A549 (cell line): ENCODE results near the gene CD22. TPM values are rescaled to one million over a fixed set of nuclear protein-coding genes. Genes with fewer than 3 reads are reported as not detected.

ENCODE experiments used
- ATAC-seq, 2 experiments: fragments of 200-7000 bp in 1 of 2; fragments of >200 bp in 1 of 2; cut with Nextera tagmentation in 1 of 2; cut with Tn5 transposase in 1 of 2; 3 replicates each; pipeline versions ENCODE4 v1.8.0 to v1.9.1; 2018 to 2020; ENCODE audit warnings: mild to moderate bottlenecking in 1 of 2, moderate library complexity in 1 of 2
- CTCF ChIA-PET: fragments of 300-600 bp; sonication (Branson Sonifier 250); formaldehyde crosslinking; extraction: SDS; loops from one replicate; lab custom pipeline; 2021; ENCODE audit warnings: antibody characterized with exemption, inconsistent platforms; lab: Yijun Ruan, JAX
- POLR2A ChIA-PET: fragments of 350-600 bp; formaldehyde crosslinking; extraction: SDS; loops from one replicate; lab custom pipeline; 2021; ENCODE audit warnings: antibody characterized with exemption, inconsistent platforms; lab: Yijun Ruan, JAX
- DNase-seq, 2 experiments: peaks; one replicate each; pipeline versions ENCODE4 v3.0.0 to v3.0.0-alpha.2; 2011 to 2016; ENCODE audit warnings: low read depth in 1 of 2, low spot score in 1 of 2
- FAIRE-seq: peaks from 2 replicates; lab custom pipeline; 2011; peaks lifted over from hg19 to GRCh38; lab: Jason Lieb, UNC
- H3K27ac ChIP-seq, 2 experiments: fragments of >200 bp; sonication (Bioruptor Twin); formaldehyde crosslinking; 3 replicates each; pipeline ENCODE4 v1.5.1; 2016 to 2017
- H3K4me1 ChIP-seq: fragments of >200 bp; sonication (Bioruptor Twin); formaldehyde crosslinking; 3 replicates; pipeline ENCODE4 v1.6.1; 2016
- H3K4me2 ChIP-seq: fragments of >200 bp; sonication (Bioruptor Twin); formaldehyde crosslinking; 3 replicates; pipeline ENCODE4 v1.6.1; 2016
- H3K4me3 ChIP-seq: fragments of >200 bp; sonication (Bioruptor Twin); formaldehyde crosslinking; 3 replicates; pipeline ENCODE4 v1.5.1; 2016
- H3K9me3 ChIP-seq: fragments of >200 bp; sonication (Bioruptor Twin); formaldehyde crosslinking; 3 replicates; pipeline ENCODE4 v1.6.1; 2016
- CBX2 ChIP-seq: fragments of 200-600 bp; sonication (generic); IDR thresholded peaks from 2 replicates; pipeline ENCODE4 v1.6.1; 2016; ENCODE audit warnings: low read depth, mild to moderate bottlenecking, borderline replicate concordance
- CBX8 ChIP-seq: fragments of 200-600 bp; sonication (generic); IDR thresholded peaks from 2 replicates; pipeline ENCODE4 v1.6.1; 2016
- FOSB ChIP-seq: fragments of 250-450 bp; sonication (Bioruptor Pico); IDR thresholded peaks from 2 replicates; pipeline ENCODE4 v1.5.0; 2020; ENCODE audit warnings: mild to moderate bottlenecking, moderate library complexity
- FOSL2 ChIP-seq, 2 experiments: fragments of 450-650 bp in 1 of 2; fragments of >200 bp in 1 of 2; sonication (Bioruptor Twin) in 1 of 2; formaldehyde crosslinking; IDR thresholded peaks; 2 replicates each; pipeline versions ENCODE4 v1.5.0 to v1.6.1; 2016 to 2020; ENCODE audit warnings: mild to moderate bottlenecking in 1 of 2, moderate library complexity in 1 of 2
- GATA3 ChIP-seq: IDR thresholded peaks from 2 replicates; pipeline ENCODE4 v1.6.1; 2012; ENCODE audit warnings: borderline replicate concordance
- HOXA7 ChIP-seq: fragments of 250-450 bp; sonication (Bioruptor Pico); IDR thresholded peaks from 2 replicates; pipeline ENCODE4 v1.5.0; 2020; ENCODE audit warnings: mild to moderate bottlenecking, moderate library complexity
- JUN ChIP-seq, 2 experiments: fragments of >200 bp; sonication (Bioruptor Twin); formaldehyde crosslinking; IDR thresholded peaks; 2 replicates in 1 of 2; 3 replicates in 1 of 2; pipeline ENCODE4 v1.6.1; 2016 to 2017
- JUNB ChIP-seq: fragments of >200 bp; sonication (Bioruptor Twin); formaldehyde crosslinking; IDR thresholded peaks from 2 replicates; pipeline ENCODE4 v1.6.1; 2016
- PHF8 ChIP-seq: fragments of 200-600 bp; sonication (generic); IDR thresholded peaks from 2 replicates; pipeline ENCODE4 v1.6.1; 2016; ENCODE audit warnings: low read depth, mild to moderate bottlenecking, antibody characterized with exemption, moderate library complexity, borderline replicate concordance
- RARB ChIP-seq: fragments of 250-450 bp; sonication (Bioruptor Pico); IDR thresholded peaks from 2 replicates; pipeline ENCODE4 v1.8.0; 2021; ENCODE audit warnings: mild to moderate bottlenecking, moderate library complexity
- RFX5 ChIP-seq: fragments of 450-650 bp; IDR thresholded peaks from 2 replicates; pipeline ENCODE4 v1.7.1; 2014; ENCODE audit warnings: antibody characterized with exemption, mild to moderate bottlenecking, moderate library complexity
- TFCP2L1 ChIP-seq: fragments of 250-450 bp; sonication (Bioruptor Pico); IDR thresholded peaks from 2 replicates; pipeline ENCODE4 v1.5.0; 2021; ENCODE audit warnings: mild to moderate bottlenecking
- ZC3H11A ChIP-seq: fragments of 450-650 bp; IDR thresholded peaks from 2 replicates; pipeline ENCODE4 v1.6.1; 2014; ENCODE audit warnings: antibody characterized with exemption, mild to moderate bottlenecking
- ZFP36 ChIP-seq: fragments of 450-650 bp; IDR thresholded peaks from 2 replicates; pipeline ENCODE4 v1.6.1; 2014; ENCODE audit warnings: borderline replicate concordance; ENCODE audit not compliant: partially characterized antibody
- WGBS: methylation state at CpG from one replicate; pipeline ENCODE4 v1.1.6; 2017; ENCODE audit errors: missing lambda C conversion rate; 5-methylcytosine and 5-hydroxymethylcytosine counted together
- polyA plus RNA-seq, 4 experiments: library from polyadenylated mRNA; depleted of rRNA in 3 of 4; stranded (reverse); fragments of >200 nt; fragmentation: RNase III in 1 of 4; extraction: RNeasy Plus Mini Kit Qiagen cat#74134 plus additional on column Dnase treatment in 1 of 4; gene quantifications; 2 replicates in 3 of 4; 3 replicates in 1 of 4; pipeline ENCODE4 v1.2.3, GENCODE V29; 2011 to 2017
- TF ChIP-seq, protein P1 (sequence below): fragments of 450-650 bp; IDR thresholded peaks from 2 replicates; pipeline ENCODE4 v1.6.1; 2014; ENCODE audit warnings: antibody characterized with exemption
- TF ChIP-seq, protein P2 (sequence below): fragments of 250-450 bp; sonication (Bioruptor Pico); IDR thresholded peaks from 2 replicates; pipeline ENCODE4 v1.5.0; 2021; ENCODE audit warnings: mild to moderate bottlenecking, moderate library complexity, borderline replicate concordance
- TF ChIP-seq, protein P3 (sequence below): fragments of 200-600 bp; sonication (generic); IDR thresholded peaks from 2 replicates; pipeline ENCODE4 v1.6.1; 2016; ENCODE audit warnings: antibody characterized with exemption, mild to moderate bottlenecking, moderate library complexity
- TF ChIP-seq, protein P4 (sequence below): IDR thresholded peaks from 2 replicates; pipeline ENCODE4 v1.6.1; 2012; ENCODE audit warnings: low read depth, borderline replicate concordance

CD22 gene
- polyA plus RNA-seq, 2 of the 4 experiments (the other 2 are of a cell fraction) = 0.05 to 0.14 TPM

DNA sequence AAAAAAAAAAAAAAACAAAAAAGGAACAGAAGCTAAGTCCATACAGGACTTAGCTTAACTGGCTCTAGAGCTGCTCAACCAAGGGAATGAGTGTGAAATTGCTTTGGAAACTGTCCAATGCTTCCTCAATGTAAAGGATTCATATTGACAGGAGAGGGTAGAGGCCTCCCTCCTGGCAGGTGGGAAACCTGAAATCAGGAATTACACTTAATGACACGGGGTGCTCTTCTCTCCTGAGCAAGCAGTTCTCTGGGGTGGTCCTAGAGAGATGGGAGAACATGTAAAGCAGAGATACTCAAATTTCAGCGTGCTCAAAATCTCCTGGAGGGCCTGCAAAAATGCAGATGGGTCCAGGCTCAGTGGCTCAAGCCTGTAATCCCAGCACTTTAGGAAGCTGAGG lies 40.7 kb upstream of the CD22 start:
- Histone ChIP-seq H3K4me2 (no peak overlapping the region), H3K27ac (no peak overlapping the region), H3K9me3 (no peaks in the 10 kb centered on the region), H3K4me1 (no peaks in the 10 kb centered on the region), H3K4me3 (no peak overlapping the region)
- TF ChIP-seq CBX2 (no peak), RFX5 (no peak), JUN (IDR thresholded peaks at IDR 0.05) (no peak)
- ATAC-seq = no peak
- no peak for DNase-seq
- WGBS = 35% methylated on average over 2 of the region's 2 CpGs
- no peak for FAIRE-seq
- ChIA-PET POLR2A (interaction anchor here (0.5 to 0.6 kb wide), 3 partner anchors 20 to 416 kb away, joined by 3 to 5 read pairs (median 4); partner anchors contain the start of genes USF2 and ZBTB32), CTCF (interaction anchor here (0.6 to 4.8 kb wide), 12 partner anchors 9 to 222 kb away, joined by 3 to 27 read pairs (median 6); no protein-coding TSS in a partner anchor)

DNA sequence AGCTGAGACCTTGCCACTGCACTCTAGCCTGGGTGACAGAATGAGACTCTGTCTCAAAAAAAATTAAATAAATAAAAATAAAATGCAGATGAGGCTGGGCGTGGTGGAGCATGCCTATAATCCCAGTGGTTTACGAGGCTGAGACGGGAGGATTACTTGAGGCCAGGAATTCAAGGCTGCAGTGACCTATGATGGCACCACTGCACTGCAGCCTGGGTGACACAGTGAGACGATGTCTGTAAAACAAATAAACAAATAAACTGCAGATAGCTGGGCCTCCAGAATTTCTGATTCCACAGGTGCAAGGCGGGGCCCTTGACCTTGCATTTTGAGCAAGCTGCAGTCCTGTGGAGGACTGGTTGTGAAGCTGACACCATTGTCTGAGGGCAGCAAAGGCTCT lies 40.1 kb upstream of the CD22 start:
- Histone ChIP-seq H3K4me1 (no peaks in the 10 kb centered on the region), H3K9me3 (no peaks in the 10 kb centered on the region), H3K4me2 (no peak overlapping the region), H3K27ac (no peak overlapping the region), H3K4me3 (no peak overlapping the region)
- TF ChIP-seq HOXA7 (CRISPR knock-in tag) = no peak
- TF ChIP-seq, protein P1, sequence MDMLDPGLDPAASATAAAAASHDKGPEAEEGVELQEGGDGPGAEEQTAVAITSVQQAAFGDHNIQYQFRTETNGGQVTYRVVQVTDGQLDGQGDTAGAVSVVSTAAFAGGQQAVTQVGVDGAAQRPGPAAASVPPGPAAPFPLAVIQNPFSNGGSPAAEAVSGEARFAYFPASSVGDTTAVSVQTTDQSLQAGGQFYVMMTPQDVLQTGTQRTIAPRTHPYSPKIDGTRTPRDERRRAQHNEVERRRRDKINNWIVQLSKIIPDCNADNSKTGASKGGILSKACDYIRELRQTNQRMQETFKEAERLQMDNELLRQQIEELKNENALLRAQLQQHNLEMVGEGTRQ = no peak
- TF ChIP-seq PHF8 = no peak
- no peak for TF ChIP-seq ZC3H11A
- no peak for TF ChIP-seq GATA3
- TF ChIP-seq, protein P2, sequence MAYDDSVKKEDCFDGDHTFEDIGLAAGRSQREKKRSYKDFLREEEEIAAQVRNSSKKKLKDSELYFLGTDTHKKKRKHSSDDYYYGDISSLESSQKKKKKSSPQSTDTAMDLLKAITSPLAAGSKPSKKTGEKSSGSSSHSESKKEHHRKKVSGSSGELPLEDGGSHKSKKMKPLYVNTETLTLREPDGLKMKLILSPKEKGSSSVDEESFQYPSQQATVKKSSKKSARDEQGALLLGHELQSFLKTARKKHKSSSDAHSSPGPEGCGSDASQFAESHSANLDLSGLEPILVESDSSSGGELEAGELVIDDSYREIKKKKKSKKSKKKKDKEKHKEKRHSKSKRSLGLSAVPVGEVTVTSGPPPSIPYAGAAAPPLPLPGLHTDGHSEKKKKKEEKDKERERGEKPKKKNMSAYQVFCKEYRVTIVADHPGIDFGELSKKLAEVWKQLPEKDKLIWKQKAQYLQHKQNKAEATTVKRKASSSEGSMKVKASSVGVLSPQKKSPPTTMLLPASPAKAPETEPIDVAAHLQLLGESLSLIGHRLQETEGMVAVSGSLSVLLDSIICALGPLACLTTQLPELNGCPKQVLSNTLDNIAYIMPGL (CRISPR knock-in tag) = no peak
- TF ChIP-seq, protein P3, sequence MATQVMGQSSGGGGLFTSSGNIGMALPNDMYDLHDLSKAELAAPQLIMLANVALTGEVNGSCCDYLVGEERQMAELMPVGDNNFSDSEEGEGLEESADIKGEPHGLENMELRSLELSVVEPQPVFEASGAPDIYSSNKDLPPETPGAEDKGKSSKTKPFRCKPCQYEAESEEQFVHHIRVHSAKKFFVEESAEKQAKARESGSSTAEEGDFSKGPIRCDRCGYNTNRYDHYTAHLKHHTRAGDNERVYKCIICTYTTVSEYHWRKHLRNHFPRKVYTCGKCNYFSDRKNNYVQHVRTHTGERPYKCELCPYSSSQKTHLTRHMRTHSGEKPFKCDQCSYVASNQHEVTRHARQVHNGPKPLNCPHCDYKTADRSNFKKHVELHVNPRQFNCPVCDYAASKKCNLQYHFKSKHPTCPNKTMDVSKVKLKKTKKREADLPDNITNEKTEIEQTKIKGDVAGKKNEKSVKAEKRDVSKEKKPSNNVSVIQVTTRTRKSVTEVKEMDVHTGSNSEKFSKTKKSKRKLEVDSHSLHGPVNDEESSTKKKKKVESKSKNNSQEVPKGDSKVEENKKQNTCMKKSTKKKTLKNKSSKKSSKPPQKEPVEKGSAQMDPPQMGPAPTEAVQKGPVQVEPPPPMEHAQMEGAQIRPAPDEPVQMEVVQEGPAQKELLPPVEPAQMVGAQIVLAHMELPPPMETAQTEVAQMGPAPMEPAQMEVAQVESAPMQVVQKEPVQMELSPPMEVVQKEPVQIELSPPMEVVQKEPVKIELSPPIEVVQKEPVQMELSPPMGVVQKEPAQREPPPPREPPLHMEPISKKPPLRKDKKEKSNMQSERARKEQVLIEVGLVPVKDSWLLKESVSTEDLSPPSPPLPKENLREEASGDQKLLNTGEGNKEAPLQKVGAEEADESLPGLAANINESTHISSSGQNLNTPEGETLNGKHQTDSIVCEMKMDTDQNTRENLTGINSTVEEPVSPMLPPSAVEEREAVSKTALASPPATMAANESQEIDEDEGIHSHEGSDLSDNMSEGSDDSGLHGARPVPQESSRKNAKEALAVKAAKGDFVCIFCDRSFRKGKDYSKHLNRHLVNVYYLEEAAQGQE = no peak
- no peak for TF ChIP-seq FOSB (CRISPR knock-in tag)
- TF ChIP-seq RARB (CRISPR knock-in tag) = no peak
- no peak for TF ChIP-seq FOSL2 (IDR thresholded peaks at IDR 0.05)
- TF ChIP-seq FOSL2 (CRISPR knock-in tag; IDR thresholded peaks at IDR 0.05) = no peak
- no peak for TF ChIP-seq TFCP2L1 (CRISPR knock-in tag)
- TF ChIP-seq, protein P4, sequence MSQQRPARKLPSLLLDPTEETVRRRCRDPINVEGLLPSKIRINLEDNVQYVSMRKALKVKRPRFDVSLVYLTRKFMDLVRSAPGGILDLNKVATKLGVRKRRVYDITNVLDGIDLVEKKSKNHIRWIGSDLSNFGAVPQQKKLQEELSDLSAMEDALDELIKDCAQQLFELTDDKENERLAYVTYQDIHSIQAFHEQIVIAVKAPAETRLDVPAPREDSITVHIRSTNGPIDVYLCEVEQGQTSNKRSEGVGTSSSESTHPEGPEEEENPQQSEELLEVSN = no peak
- TF ChIP-seq CBX8 = no peak
- TF ChIP-seq ZFP36 = no peak
- no peak for TF ChIP-seq JUNB
- FAIRE-seq (no peak), DNase-seq (no peak), ATAC-seq (no peak)
- ChIA-PET POLR2A (interaction anchor here (0.5 kb wide), 1 partner anchor 415 kb away, joined by 4 read pairs; the partner anchor contains the start of gene ZBTB32), CTCF (interaction anchor here (0.6 to 4.4 kb wide), 11 partner anchors 8 to 222 kb away, joined by 3 to 27 read pairs (median 4); no protein-coding TSS in a partner anchor)
- WGBS = 51% methylated on average over 5 of the region's 5 CpGs
